ENCODE data around the gene PCCA. TPM values are rescaled to one million over a fixed set of nuclear protein-coding genes. Genes with fewer than 3 reads are reported as not detected.

The PCCA gene, protein sequence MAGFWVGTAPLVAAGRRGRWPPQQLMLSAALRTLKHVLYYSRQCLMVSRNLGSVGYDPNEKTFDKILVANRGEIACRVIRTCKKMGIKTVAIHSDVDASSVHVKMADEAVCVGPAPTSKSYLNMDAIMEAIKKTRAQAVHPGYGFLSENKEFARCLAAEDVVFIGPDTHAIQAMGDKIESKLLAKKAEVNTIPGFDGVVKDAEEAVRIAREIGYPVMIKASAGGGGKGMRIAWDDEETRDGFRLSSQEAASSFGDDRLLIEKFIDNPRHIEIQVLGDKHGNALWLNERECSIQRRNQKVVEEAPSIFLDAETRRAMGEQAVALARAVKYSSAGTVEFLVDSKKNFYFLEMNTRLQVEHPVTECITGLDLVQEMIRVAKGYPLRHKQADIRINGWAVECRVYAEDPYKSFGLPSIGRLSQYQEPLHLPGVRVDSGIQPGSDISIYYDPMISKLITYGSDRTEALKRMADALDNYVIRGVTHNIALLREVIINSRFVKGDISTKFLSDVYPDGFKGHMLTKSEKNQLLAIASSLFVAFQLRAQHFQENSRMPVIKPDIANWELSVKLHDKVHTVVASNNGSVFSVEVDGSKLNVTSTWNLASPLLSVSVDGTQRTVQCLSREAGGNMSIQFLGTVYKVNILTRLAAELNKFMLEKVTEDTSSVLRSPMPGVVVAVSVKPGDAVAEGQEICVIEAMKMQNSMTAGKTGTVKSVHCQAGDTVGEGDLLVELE
- polyA plus RNA-seq (2013, experiment 1 of 2), result 41.3 TPM
- polyA plus RNA-seq (2013, experiment 2 of 2), result 45.1 TPM

DNA sequence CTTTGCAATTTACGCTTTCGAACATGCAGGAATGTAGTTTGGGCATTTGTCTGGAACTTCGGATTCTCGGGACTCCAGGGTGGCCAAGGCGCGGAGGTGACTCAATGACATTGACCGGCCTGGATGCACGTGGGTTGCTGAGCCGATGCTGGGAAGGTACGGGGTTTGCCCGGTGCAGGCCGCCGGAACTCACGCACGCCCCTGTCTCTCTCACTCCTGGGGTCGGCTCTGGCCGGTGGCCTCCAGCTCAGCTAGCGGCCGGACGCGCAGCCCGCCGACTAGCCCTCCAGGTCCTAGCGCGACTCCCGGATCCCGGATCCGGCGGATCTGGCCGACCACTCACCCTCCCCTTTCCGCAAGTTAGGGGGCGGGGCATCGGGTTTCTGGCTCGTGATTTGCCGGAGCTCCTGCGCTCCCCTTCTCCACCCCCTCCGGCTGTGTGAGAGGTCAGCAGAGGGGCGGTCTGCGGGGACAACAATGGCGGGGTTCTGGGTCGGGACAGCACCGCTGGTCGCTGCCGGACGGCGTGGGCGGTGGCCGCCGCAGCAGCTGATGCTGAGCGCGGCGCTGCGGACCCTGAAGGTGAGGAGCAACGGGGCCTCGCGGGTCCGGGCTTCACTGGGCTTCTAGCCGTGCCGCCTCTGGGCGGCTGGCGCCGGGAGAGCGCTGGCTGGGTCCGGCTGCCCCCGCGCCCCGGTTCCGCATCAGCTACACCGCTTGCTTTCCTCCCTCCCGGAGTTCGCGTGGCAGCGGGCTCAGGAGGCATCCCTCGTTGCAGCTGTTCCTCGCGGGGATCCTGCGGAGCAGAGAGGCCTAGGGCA, at the start of gene PCCA:
TSS of gene PCCA (plus strand) at position 450 of the 821 bp plus-strand sequence. CDS start at position 478, 28 bp downstream.
- Histone ChIP-seq H3K9me3 (ENCODE audit: control insufficient read depth, low read length) (no peaks in the 10 kb centered on the region), H3K4me1 (ENCODE audit: control insufficient read depth, insufficient read depth, low read length, poor library complexity, severe bottlenecking) (peaks cover 14% of the 10 kb centered on the region), H3K4me3 (ENCODE audit: extremely low read depth, insufficient read depth, low read length, poor library complexity, severe bottlenecking) (peak within 1 kb of the TSS; percentile 86), H3K27ac (ENCODE audit: low read depth, low read length, severe bottlenecking) (peak within 1 kb of the TSS; percentile 82), H3K36me3 (ENCODE audit: control insufficient read depth, insufficient read depth, low read length) (peaks cover 6% of the 10 kb centered on the region)
- 0 to 1% methylated on average over 60 to 63 of the region's 77 CpGs for WGBS, 2 experiments (ENCODE audit: insufficient coverage in 2 of 2)

DNA sequence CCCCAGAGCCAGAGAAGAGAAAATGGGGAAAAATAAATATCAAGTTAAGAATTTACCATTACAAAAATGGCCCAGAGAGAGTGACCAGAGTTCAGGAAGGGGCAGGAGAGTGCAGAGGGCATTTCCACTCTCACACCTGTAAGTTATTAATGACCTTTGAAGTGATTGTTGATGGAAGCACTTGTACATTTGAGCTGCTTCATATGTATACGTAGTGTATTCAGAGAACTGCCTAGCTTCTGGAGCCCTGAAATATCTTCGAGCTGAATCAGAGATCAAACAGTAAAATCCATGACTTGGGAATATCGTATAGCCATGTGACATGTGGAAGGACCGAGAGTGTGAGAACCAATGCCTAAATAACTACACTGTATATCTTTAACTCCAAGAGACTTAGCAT, 49.2 kb upstream of the PCCA start:
- peaks cover 9% of the 10 kb centered on the region for H3K4me1 ChIP-seq (ENCODE audit: control insufficient read depth, insufficient read depth, low read length, poor library complexity, severe bottlenecking)
- 72 to 81% methylated on average over 3 of the region's 4 CpGs for WGBS, 2 experiments (ENCODE audit: insufficient coverage in 2 of 2)
- no peaks in the 10 kb centered on the region for H3K36me3 ChIP-seq (ENCODE audit: control insufficient read depth, insufficient read depth, low read length)
- H3K27ac ChIP-seq (ENCODE audit: low read depth, low read length, severe bottlenecking), result no peak overlapping the region
- no peak overlapping the region for H3K4me3 ChIP-seq (ENCODE audit: extremely low read depth, insufficient read depth, low read length, poor library complexity, severe bottlenecking)
- no peaks in the 10 kb centered on the region for H3K9me3 ChIP-seq (ENCODE audit: control insufficient read depth, low read length)

DNA sequence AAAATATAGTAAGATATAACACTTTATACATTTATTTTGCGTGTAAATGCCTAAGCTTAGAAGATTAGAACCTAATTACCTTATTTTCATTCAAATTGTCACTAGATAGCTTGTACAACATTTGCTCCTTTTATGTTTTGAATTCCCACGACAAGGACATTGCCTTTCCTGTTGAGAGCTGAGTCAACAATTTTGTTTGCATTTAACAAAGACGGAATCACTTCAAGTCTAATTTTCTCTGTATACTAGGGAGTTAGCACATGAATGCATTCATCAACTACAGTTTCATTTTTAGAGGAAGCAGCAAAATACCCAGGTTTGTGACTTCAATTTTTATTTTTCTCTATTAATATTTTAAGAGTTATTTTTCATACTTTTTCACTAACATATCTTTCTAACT, 48.7 kb upstream of the PCCA start:
- WGBS, 2 experiments (ENCODE audit: insufficient coverage in 2 of 2), result 50% methylated on average over 2 of the region's 3 CpGs; no CpG with 5 or more reads in 1 of the 2 experiments
- H3K4me3 ChIP-seq (ENCODE audit: extremely low read depth, insufficient read depth, low read length, poor library complexity, severe bottlenecking), result no peak overlapping the region

DNA sequence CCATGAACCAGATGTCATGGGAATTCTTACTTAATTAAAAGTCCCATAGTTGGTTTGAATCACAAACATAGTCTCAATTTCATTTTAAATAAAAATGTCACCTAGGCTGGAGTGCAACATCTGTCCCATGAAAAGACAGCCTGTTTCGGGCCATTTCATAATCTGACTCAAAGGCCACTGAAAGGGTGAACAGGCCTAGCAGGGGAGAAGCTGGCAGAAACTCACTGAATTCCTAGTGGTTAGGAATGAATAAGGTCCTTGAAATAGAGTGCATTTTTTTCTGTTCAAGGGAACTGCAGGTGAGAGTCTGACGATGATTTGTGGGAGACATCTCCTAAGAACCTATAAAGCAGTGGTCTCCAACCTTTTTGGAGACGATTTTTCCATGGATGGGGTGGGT, 44.0 kb upstream of the PCCA start:
- H3K27ac ChIP-seq (ENCODE audit: low read depth, low read length, severe bottlenecking), result no peak overlapping the region
- no peaks in the 10 kb centered on the region for H3K36me3 ChIP-seq (ENCODE audit: control insufficient read depth, insufficient read depth, low read length)
- no peak overlapping the region for H3K4me3 ChIP-seq (ENCODE audit: extremely low read depth, insufficient read depth, low read length, poor library complexity, severe bottlenecking)
- WGBS, 2 experiments (ENCODE audit: insufficient coverage in 2 of 2), result 91 to 100% methylated on average over 2 to 3 of the region's 3 CpGs
- no peaks in the 10 kb centered on the region for H3K9me3 ChIP-seq (ENCODE audit: control insufficient read depth, low read length)
- peaks cover 5% of the 10 kb centered on the region for H3K4me1 ChIP-seq (ENCODE audit: control insufficient read depth, insufficient read depth, low read length, poor library complexity, severe bottlenecking)

More for the DNA sequence above, 48.7 kb upstream of the PCCA start:
- no peak overlapping the region for H3K27ac ChIP-seq (ENCODE audit: low read depth, low read length, severe bottlenecking)
- no peaks in the 10 kb centered on the region for H3K9me3 ChIP-seq (ENCODE audit: control insufficient read depth, low read length)
- H3K36me3 ChIP-seq (ENCODE audit: control insufficient read depth, insufficient read depth, low read length), result no peaks in the 10 kb centered on the region
- H3K4me1 ChIP-seq (ENCODE audit: control insufficient read depth, insufficient read depth, low read length, poor library complexity, severe bottlenecking), result peaks cover 9% of the 10 kb centered on the region

DNA sequence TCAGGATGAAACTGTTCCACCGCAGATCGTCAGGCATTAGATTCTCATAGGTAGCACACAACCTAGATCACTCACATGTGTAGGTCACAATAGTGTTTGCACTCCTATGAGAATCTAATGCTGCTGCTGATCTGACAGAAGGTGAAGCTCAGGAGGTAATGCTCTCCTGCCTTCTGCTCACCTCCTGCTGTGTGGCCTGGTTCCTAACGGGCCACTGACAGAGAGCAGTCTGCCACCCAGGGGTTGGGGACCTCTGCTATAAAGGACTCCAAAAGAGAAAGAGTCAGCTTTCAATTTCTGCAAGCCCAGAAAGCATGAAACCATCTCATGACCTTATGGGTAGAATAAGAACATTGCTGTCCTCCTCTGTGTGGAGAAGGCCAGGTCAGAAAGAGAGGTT, 43.5 kb upstream of the PCCA start:
- H3K36me3 ChIP-seq (ENCODE audit: control insufficient read depth, insufficient read depth, low read length), result no peaks in the 10 kb centered on the region
- H3K9me3 ChIP-seq (ENCODE audit: control insufficient read depth, low read length), result no peaks in the 10 kb centered on the region
- WGBS, 2 experiments (ENCODE audit: insufficient coverage in 2 of 2), result 40 to 93% methylated on average over 1 to 3 of the region's 3 CpGs
- H3K4me3 ChIP-seq (ENCODE audit: extremely low read depth, insufficient read depth, low read length, poor library complexity, severe bottlenecking), result no peak overlapping the region
- no peak overlapping the region for H3K27ac ChIP-seq (ENCODE audit: low read depth, low read length, severe bottlenecking)
- H3K4me1 ChIP-seq (ENCODE audit: control insufficient read depth, insufficient read depth, low read length, poor library complexity, severe bottlenecking), result peaks cover under 1% of the 10 kb centered on the region

DNA sequence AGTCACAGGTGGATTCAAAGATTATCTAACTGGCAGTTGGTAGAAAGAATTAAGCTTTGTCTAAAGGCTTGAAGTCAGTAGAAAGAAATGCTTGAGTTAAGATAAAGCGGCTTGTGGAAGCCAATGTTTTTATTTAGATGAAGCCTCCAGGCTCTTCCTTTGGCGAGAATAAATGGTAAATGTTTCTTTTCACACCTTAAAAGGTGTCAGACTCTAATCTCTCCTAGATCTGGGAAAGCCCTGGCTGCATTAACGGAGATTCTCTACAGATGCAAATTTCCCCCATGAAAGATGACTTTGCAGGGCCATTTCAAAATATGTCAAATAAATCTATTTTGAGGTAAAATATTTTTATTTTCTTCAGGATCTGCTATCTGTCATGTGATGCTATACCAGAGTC, 37.8 kb upstream of the PCCA start:
- Histone ChIP-seq H3K4me3 (ENCODE audit: extremely low read depth, insufficient read depth, low read length, poor library complexity, severe bottlenecking) (no peak overlapping the region), H3K36me3 (ENCODE audit: control insufficient read depth, insufficient read depth, low read length) (no peaks in the 10 kb centered on the region), H3K27ac (ENCODE audit: low read depth, low read length, severe bottlenecking) (no peak overlapping the region), H3K9me3 (ENCODE audit: control insufficient read depth, low read length) (no peaks in the 10 kb centered on the region), H3K4me1 (ENCODE audit: control insufficient read depth, insufficient read depth, low read length, poor library complexity, severe bottlenecking) (no peaks in the 10 kb centered on the region)
- WGBS, 2 experiments (ENCODE audit: insufficient coverage in 2 of 2), result 57% methylated on average over 1 of the region's 3 CpGs

DNA sequence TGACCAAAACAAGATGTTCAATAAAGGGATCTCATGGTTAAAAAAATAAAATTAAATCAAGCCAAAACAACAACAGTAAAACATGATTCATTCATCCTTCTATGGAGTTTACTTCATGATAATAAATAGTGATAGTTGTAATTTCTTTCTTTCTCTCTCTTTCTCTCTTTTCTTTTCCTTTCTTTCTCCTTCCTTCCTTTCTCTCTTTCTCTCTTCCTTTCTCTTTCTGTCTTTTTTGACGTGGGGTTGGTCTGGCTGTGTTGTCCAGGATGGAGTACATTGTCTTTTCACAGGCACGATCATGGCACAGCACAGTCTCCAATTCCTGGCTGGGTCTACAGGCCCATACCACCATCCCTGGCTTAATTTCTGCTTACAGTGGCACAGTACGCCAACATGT, 29.1 kb upstream of the PCCA start:
- WGBS, 2 experiments (ENCODE audit: insufficient coverage in 2 of 2), result no CpG with 5 or more reads among the region's 3 CpGs
- no peak overlapping the region for H3K27ac ChIP-seq (ENCODE audit: low read depth, low read length, severe bottlenecking)
- no peaks in the 10 kb centered on the region for H3K9me3 ChIP-seq (ENCODE audit: control insufficient read depth, low read length)
- no peaks in the 10 kb centered on the region for H3K36me3 ChIP-seq (ENCODE audit: control insufficient read depth, insufficient read depth, low read length)
- no peak overlapping the region for H3K4me3 ChIP-seq (ENCODE audit: extremely low read depth, insufficient read depth, low read length, poor library complexity, severe bottlenecking)
- no peaks in the 10 kb centered on the region for H3K4me1 ChIP-seq (ENCODE audit: control insufficient read depth, insufficient read depth, low read length, poor library complexity, severe bottlenecking)

DNA sequence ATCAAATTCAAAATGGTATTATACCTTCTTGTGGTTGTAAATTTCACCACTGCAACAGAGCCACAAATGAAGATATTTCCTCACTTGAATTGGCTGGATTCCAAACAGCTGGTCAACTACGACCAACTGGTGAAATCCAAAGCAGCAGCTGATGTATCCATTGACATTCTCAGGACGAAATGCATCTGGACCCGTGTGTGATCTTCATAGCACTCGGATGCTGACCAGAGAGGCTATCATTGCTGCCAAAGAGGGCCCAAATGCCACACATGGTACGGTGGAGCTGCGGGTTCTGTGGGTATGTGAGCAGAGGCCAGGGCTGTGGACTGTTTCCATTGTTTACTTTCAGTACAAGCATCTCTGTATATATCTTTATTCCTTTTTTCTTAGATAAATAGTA, 25.6 kb upstream of the PCCA start:
- Histone ChIP-seq H3K36me3 (ENCODE audit: control insufficient read depth, insufficient read depth, low read length) (no peaks in the 10 kb centered on the region), H3K4me3 (ENCODE audit: extremely low read depth, insufficient read depth, low read length, poor library complexity, severe bottlenecking) (no peak overlapping the region), H3K9me3 (ENCODE audit: control insufficient read depth, low read length) (no peaks in the 10 kb centered on the region), H3K27ac (ENCODE audit: low read depth, low read length, severe bottlenecking) (no peak overlapping the region), H3K4me1 (ENCODE audit: control insufficient read depth, insufficient read depth, low read length, poor library complexity, severe bottlenecking) (no peaks in the 10 kb centered on the region)
- 88 to 94% methylated on average over 4 to 5 of the region's 6 CpGs for WGBS, 2 experiments (ENCODE audit: insufficient coverage in 2 of 2)

DNA sequence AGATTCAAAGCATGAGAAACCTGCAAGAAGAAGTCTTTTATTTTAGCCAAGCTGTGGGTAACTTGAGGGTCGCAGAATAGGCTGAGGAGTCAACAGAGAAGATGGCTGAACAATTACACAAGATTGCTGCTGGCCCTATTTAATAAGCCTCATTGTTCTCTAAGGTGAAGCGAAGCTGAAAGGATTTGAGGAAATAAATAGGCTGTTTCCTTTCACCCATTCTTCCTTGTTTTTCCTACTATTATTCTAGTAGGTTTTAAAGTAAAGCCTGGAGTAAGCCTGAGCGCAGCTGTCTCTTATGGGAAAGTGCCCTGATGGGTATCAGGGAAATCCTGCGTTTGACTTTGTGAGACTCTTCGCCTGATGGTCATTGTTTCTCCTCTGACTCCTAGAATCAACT, 25.0 kb upstream of the PCCA start:
- H3K36me3 ChIP-seq (ENCODE audit: control insufficient read depth, insufficient read depth, low read length), result no peaks in the 10 kb centered on the region
- WGBS, 2 experiments (ENCODE audit: insufficient coverage in 2 of 2), result 84 to 89% methylated on average over 4 of the region's 5 CpGs

DNA sequence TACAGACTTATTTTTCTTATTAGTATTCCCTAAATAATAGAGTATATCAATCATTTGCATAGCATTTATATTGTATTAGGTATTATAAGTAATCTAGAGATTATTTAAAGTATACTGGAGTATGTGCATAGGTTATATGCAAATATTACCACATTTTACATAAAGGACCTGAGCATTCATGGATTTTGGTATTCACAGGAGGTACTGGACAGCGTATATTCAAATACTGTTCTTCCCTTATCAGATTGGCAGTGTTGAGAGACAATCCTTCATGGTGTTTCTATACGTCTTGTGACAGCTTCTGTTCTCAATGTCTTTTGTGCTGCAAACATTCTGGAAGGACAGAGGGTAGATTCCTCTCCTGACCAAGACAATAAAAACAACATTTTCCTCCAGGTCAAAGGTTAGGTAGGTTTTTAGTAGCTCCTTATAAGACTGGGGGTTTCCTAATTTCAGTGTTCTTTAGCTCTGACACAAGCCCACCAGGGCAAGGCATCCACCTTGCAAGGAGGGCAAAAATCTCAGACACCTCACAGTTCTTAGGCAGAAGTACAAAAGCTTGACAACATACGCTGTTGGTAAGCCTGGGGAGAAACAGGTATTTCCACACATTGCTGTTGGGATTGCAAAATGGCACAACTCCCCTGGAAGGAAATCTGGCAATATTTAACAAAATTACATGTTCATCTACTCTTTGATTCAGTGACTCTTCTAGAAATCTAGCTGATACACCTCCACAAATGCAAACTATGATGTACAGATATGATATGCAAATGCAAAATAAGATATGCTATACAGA, 20.6 kb upstream of the PCCA start:
- Histone ChIP-seq H3K4me3 (ENCODE audit: extremely low read depth, insufficient read depth, low read length, poor library complexity, severe bottlenecking) (no peak overlapping the region), H3K36me3 (ENCODE audit: control insufficient read depth, insufficient read depth, low read length) (no peaks in the 10 kb centered on the region), H3K9me3 (ENCODE audit: control insufficient read depth, low read length) (no peaks in the 10 kb centered on the region), H3K4me1 (ENCODE audit: control insufficient read depth, insufficient read depth, low read length, poor library complexity, severe bottlenecking) (no peaks in the 10 kb centered on the region), H3K27ac (ENCODE audit: low read depth, low read length, severe bottlenecking) (no peak overlapping the region)
- WGBS, 2 experiments (ENCODE audit: insufficient coverage in 2 of 2), result 85 to 93% methylated on average over 2 to 3 of the region's 3 CpGs

More for the DNA sequence above, 25.0 kb upstream of the PCCA start:
- no peaks in the 10 kb centered on the region for H3K9me3 ChIP-seq (ENCODE audit: control insufficient read depth, low read length)
- H3K4me1 ChIP-seq (ENCODE audit: control insufficient read depth, insufficient read depth, low read length, poor library complexity, severe bottlenecking), result no peaks in the 10 kb centered on the region
- no peak overlapping the region for H3K27ac ChIP-seq (ENCODE audit: low read depth, low read length, severe bottlenecking)
- no peak overlapping the region for H3K4me3 ChIP-seq (ENCODE audit: extremely low read depth, insufficient read depth, low read length, poor library complexity, severe bottlenecking)

Measured in mesodermal cell (in vitro differentiated cells).